ENCODE measurements around the gene SLC17A8. TPM values are rescaled to one million over a fixed set of nuclear protein-coding genes. Genes with fewer than 3 reads are reported as not detected.

SLC17A8 gene
- total and polyA plus RNA-seq, 8 donors = 0.16 to 0.18 TPM; not detected in 6

GRCh38 chr12:100348657-100349454 is 8.0 kb upstream of the SLC17A8 start:
- Histone ChIP-seq H3K36me3 (no peaks in the 10 kb centered on the region), H3K4me3 (no peak overlapping the region), H3K9me3 (no peaks in the 10 kb centered on the region), H3K27ac (no peak overlapping the region), H3K27me3 (no peaks in the 10 kb centered on the region), H3K4me1 (peaks cover 0 to 5% (median 0%) of the 10 kb centered on the region in 3 donors)
- no peak for DNase-seq
- ATAC-seq = peak in 2 of 4 donors; percentile 57 to 62
- intact Hi-C loops (cut with DNase I) = no loop called here
- TF ChIP-seq CTCF (IDR thresholded peaks at IDR 0.05) = no peak
- 77 to 81% methylated on average over 7 of the region's 7 CpGs for WGBS, 2 donors
- FAIRE-seq = peak; percentile 54

DNA sequence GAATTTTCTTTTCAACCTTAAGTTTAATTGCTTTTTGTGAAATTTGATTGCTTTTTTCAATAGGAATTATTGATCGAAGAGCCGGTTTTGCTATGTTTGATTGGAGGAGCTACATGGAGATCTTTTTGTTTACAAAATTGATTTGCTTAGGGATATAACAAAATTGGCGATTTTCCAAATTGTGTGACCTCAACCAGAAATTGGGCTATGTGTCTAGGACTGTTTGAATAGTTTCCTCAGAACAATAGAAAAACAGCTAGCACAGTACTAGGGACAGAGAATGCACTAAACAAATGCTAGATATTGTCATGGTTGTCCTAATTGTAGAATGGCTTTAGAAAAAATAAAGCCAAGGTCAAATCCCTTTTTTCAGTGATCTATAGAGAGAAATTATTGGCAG is 2.4 kb downstream of the SLC17A8 start:
- intact Hi-C loops (cut with DNase I) = no loop called here
- H3K4me3 ChIP-seq = no peak overlapping the region
- no peak for TF ChIP-seq CTCF (IDR thresholded peaks at IDR 0.05)
- H3K36me3 ChIP-seq = no peaks in the 10 kb centered on the region
- FAIRE-seq = no peak
- ATAC-seq = no peak
- peaks cover 0 to 14% (median 6%) of the 10 kb centered on the region in 3 donors for H3K4me1 ChIP-seq
- H3K9me3 ChIP-seq = no peaks in the 10 kb centered on the region
- no peak for DNase-seq
- no peaks in the 10 kb centered on the region for H3K27me3 ChIP-seq
- H3K27ac ChIP-seq = no peak overlapping the region
- WGBS, 2 donors = 29 to 31% methylated on average over 3 of the region's 3 CpGs

- peak in 3 of 4 donors; percentile 57 to 73 (median 69) for ATAC-seq
- 21 to 37% methylated on average over 2 of the region's 2 CpGs for WGBS, 2 donors
Observed at GRCh38 chr12:100359822-100360221, 2.9 kb downstream of the SLC17A8 start.

DNA sequence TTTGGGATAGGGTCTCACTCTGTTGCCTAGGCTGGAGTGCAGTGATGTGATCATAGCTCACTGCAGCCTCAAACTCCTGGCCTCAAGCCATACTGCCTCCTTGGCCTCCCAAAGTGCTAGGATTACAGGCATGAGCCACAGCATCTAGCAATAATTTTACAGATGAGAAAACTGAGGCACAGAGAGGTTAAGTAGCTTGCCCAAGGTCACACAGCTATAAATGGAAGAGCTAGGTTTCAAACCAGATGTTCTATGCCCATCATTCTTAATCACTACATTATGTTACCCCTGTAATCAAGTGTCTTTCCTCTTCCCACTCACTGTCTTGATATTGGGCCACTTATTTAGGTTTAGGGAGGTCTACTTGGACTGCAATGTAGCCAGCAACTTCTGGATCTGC is 3.6 kb downstream of the SLC17A8 start:
- Histone ChIP-seq H3K27me3 (no peaks in the 10 kb centered on the region), H3K4me1 (peaks cover 0 to 14% (median 6%) of the 10 kb centered on the region in 3 donors), H3K9me3 (no peaks in the 10 kb centered on the region), H3K4me3 (no peak overlapping the region), H3K27ac (no peak overlapping the region), H3K36me3 (no peaks in the 10 kb centered on the region)
- TF ChIP-seq CTCF (IDR thresholded peaks at IDR 0.05) = no peak
- intact Hi-C loops (cut with DNase I) = loop anchor here in 1 of 3 donors (10.0 kb wide), 1 partner anchor 184 kb away; no protein-coding TSS in a partner anchor
- FAIRE-seq (no peak), ATAC-seq (no peak), DNase-seq (no peak)

More at GRCh38 chr12:100359822-100360221, 2.9 kb downstream of the SLC17A8 start:
- Histone ChIP-seq H3K27me3 (no peaks in the 10 kb centered on the region), H3K9me3 (no peaks in the 10 kb centered on the region), H3K4me3 (no peak overlapping the region), H3K36me3 (no peaks in the 10 kb centered on the region), H3K4me1 (peaks cover 0 to 14% (median 6%) of the 10 kb centered on the region in 3 donors), H3K27ac (no peak overlapping the region)
- intact Hi-C loops (cut with DNase I) = loop anchor here in 1 of 3 donors (10.0 kb wide), 1 partner anchor 185 kb away; no protein-coding TSS in a partner anchor
- FAIRE-seq (no peak), DNase-seq (no peak)
- no peak for TF ChIP-seq CTCF (IDR thresholded peaks at IDR 0.05)

DNA sequence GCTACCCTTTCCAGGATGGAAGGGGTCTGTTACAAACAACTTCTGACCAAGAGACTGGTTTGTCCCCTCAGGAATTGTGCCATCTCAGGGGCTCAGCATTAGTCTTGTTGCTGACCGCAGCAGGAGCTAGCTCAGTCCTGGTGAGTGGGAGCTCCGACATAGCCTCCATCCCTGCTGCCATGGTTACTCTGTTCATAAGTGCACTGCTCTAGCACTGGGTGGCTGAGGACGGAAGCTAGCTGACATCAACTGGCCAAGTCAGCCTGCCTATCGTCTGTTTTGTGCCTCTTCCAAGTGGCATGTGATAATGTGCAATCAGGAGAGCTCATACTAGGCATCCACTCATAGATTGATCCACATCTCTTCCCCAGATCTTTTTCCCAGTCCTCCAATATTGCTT is 7.5 kb downstream of the SLC17A8 start:
- no peak for TF ChIP-seq CTCF (IDR thresholded peaks at IDR 0.05)
- 76 to 82% methylated on average over 4 of the region's 4 CpGs for WGBS, 2 donors
- ATAC-seq = no peak
- FAIRE-seq = no peak
- no peak for DNase-seq
- Histone ChIP-seq H3K4me1 (peaks cover 0 to 12% (median 3%) of the 10 kb centered on the region in 3 donors), H3K27ac (no peak overlapping the region), H3K36me3 (no peaks in the 10 kb centered on the region), H3K4me3 (no peak overlapping the region), H3K27me3 (no peaks in the 10 kb centered on the region), H3K9me3 (no peaks in the 10 kb centered on the region)
- intact Hi-C loops (cut with DNase I) = loop anchor here in 1 of 3 donors (10.0 kb wide), 1 partner anchor 180 kb away; no protein-coding TSS in a partner anchor
